Stimulated activated CD8-positive, alpha-beta memory T cell treated with anti-CD3 and anti-CD28 coated beads, Interleukin-15, amount 100 ng/mL, for 1 hour (primary cell): Measurements from ENCODE around the gene MAB21L1.

Experiments used
- DNase-seq: peaks from one replicate; pipeline ENCODE4 v3.0.0-alpha.2; 2020; ENCODE audit warnings: low read depth

The MAB21L1 gene

GRCh38 chr13:35475960-35476943 is at the start of gene MAB21L1:
TSS of gene MAB21L1 (minus strand) at chr13:35476689. CDS start at chr13:35476138, 551 bp downstream.
- DNase-seq: no peak

GRCh38 chr13:35524171-35524570 is 47.7 kb upstream of the MAB21L1 start:
- DNase-seq: no peak

- DNase-seq: no peak
Measured at GRCh38 chr13:35518337-35518946, 42.0 kb upstream of the MAB21L1 start.

- no peak for DNase-seq
Measured at GRCh38 chr13:35514801-35515502, 38.5 kb upstream of the MAB21L1 start.

GRCh38 chr13:35514061-35514477 is 37.6 kb upstream of the MAB21L1 start:
- DNase-seq: no peak

- no peak for DNase-seq
Measured at GRCh38 chr13:35512271-35512920, 35.9 kb upstream of the MAB21L1 start.

- no peak for DNase-seq
Measured at GRCh38 chr13:35502456-35502855, 26.0 kb upstream of the MAB21L1 start.

GRCh38 chr13:35501661-35502235 is 25.3 kb upstream of the MAB21L1 start:
- DNase-seq: no peak

GRCh38 chr13:35500144-35500543 is 23.7 kb upstream of the MAB21L1 start:
- no peak for DNase-seq

- no peak for DNase-seq
Measured at GRCh38 chr13:35499676-35500075, 23.2 kb upstream of the MAB21L1 start.

- no peak for DNase-seq
Measured at GRCh38 chr13:35499196-35499662, 22.7 kb upstream of the MAB21L1 start.

GRCh38 chr13:35498231-35498630 is 21.7 kb upstream of the MAB21L1 start:
- DNase-seq: no peak

- no peak for DNase-seq
Measured at GRCh38 chr13:35496761-35497386, 20.4 kb upstream of the MAB21L1 start.

- no peak for DNase-seq
Measured at GRCh38 chr13:35496006-35496405, 19.5 kb upstream of the MAB21L1 start.

- DNase-seq: no peak
Measured at GRCh38 chr13:35489050-35489449, 12.6 kb upstream of the MAB21L1 start.

- DNase-seq: no peak
Measured at GRCh38 chr13:35485424-35485823, 8.9 kb upstream of the MAB21L1 start.

- DNase-seq: no peak
Measured at GRCh38 chr13:35484384-35484783, 7.9 kb upstream of the MAB21L1 start.

- DNase-seq: no peak
Measured at GRCh38 chr13:35483761-35484160, 7.3 kb upstream of the MAB21L1 start.

GRCh38 chr13:35482527-35482926 is 6.0 kb upstream of the MAB21L1 start:
- no peak for DNase-seq

- no peak for DNase-seq
Measured at GRCh38 chr13:35481777-35482176, 5.3 kb upstream of the MAB21L1 start.

GRCh38 chr13:35480346-35480745 is 3.9 kb upstream of the MAB21L1 start:
- DNase-seq: no peak
